Stimulated activated CD8-positive, alpha-beta memory T cell treated with anti-CD3 and anti-CD28 coated beads, Interleukin-4, amount 100 ng/mL, for 4 hours (primary cell): ENCODE measurements around the gene OBSL1.

Source experiments
- DNase-seq, 2 donors: peaks; one replicate each; pipeline ENCODE4 v3.0.0-alpha.2; 2020; ENCODE audit warnings: low read depth in 2 of 2, low spot score in 1 of 2

The OBSL1 gene

GRCh38 chr2:219533930-219534661 lies 37.2 kb downstream of the OBSL1 start:
- no peak for DNase-seq

GRCh38 chr2:219532378-219532649 lies 39.0 kb downstream of the OBSL1 start:
- no peak for DNase-seq

GRCh38 chr2:219531639-219532377 lies 39.5 kb downstream of the OBSL1 start:
- no peak for DNase-seq

- DNase-seq = peak; percentile 65 to 77
Measured at GRCh38 chr2:219530048-219530963, 41.0 kb downstream of the OBSL1 start.

- DNase-seq = no peak
Measured at GRCh38 chr2:219527472-219527871, 43.9 kb downstream of the OBSL1 start.

GRCh38 chr2:219527076-219527394 lies 44.3 kb downstream of the OBSL1 start:
- no peak for DNase-seq

- DNase-seq = no peak
Measured at GRCh38 chr2:219526320-219527075, 44.8 kb downstream of the OBSL1 start.

- no peak for DNase-seq
Measured at GRCh38 chr2:219525533-219526232, 45.7 kb downstream of the OBSL1 start.

GRCh38 chr2:219524817-219525216 lies 46.5 kb downstream of the OBSL1 start:
- DNase-seq = no peak

- no peak for DNase-seq
Measured at GRCh38 chr2:219523031-219523671, 48.2 kb downstream of the OBSL1 start.

- no peak for DNase-seq
Measured at GRCh38 chr2:219522111-219523030, 49.0 kb downstream of the OBSL1 start.

- DNase-seq = no peak
Measured at GRCh38 chr2:219521066-219521880, 50.1 kb downstream of the OBSL1 start.

GRCh38 chr2:219520079-219520478 lies 51.3 kb downstream of the OBSL1 start:
- DNase-seq = no peak

GRCh38 chr2:219519526-219519916 lies 51.8 kb downstream of the OBSL1 start:
- DNase-seq = no peak

GRCh38 chr2:219517954-219518778 lies 53.2 kb downstream of the OBSL1 start:
- no peak for DNase-seq

GRCh38 chr2:219516888-219517287 lies 54.5 kb downstream of the OBSL1 start:
- DNase-seq = no peak

- no peak for DNase-seq
Measured at GRCh38 chr2:219515874-219516629, 55.3 kb downstream of the OBSL1 start.
